AG09309 (cell line): ENCODE measurements around the gene CWF19L1.

Experiments used
- DNase-seq: peaks from one replicate; pipeline ENCODE4 v3.0.0-alpha.2; 2010; ENCODE audit warnings: low read depth
- H3K4me3 ChIP-seq: 2 replicates; pipeline ENCODE4 v1.5.1; 2011; ENCODE audit warnings: mild to moderate bottlenecking, low read depth, low read length, moderate library complexity; ENCODE audit not compliant: control insufficient read depth
- CTCF ChIP-seq: IDR thresholded peaks from 2 replicates; pipeline ENCODE4 v1.5.1; 2011; ENCODE audit warnings: mild to moderate bottlenecking, low read depth, low read length, inconsistent platforms; ENCODE audit not compliant: insufficient read depth, control insufficient read depth; ENCODE audit errors: missing control alignments

CWF19L1 gene

GRCh38 chr10:100223879-100224278 is 43.6 kb downstream of the CWF19L1 start:
- no peak for TF ChIP-seq CTCF
- DNase-seq = no peak
- H3K4me3 ChIP-seq = no peak overlapping the region

GRCh38 chr10:100222529-100222928 is 44.9 kb downstream of the CWF19L1 start:
- no peak for TF ChIP-seq CTCF
- no peak overlapping the region for H3K4me3 ChIP-seq
- DNase-seq = no peak

- no peak for DNase-seq
- no peak for TF ChIP-seq CTCF
Measured at GRCh38 chr10:100216006-100216405, 51.4 kb downstream of the CWF19L1 start.

GRCh38 chr10:100209303-100209702 is 58.1 kb downstream of the CWF19L1 start:
- DNase-seq = no peak

More at GRCh38 chr10:100216006-100216405, 51.4 kb downstream of the CWF19L1 start:
- no peak overlapping the region for H3K4me3 ChIP-seq

GRCh38 chr10:100208276-100208675 is 59.2 kb downstream of the CWF19L1 start:
- DNase-seq = no peak
- TF ChIP-seq CTCF = no peak
- H3K4me3 ChIP-seq = no peak overlapping the region

More at GRCh38 chr10:100209303-100209702, 58.1 kb downstream of the CWF19L1 start:
- no peak overlapping the region for H3K4me3 ChIP-seq
- TF ChIP-seq CTCF = no peak

- TF ChIP-seq CTCF = no peak
- no peak overlapping the region for H3K4me3 ChIP-seq
- no peak for DNase-seq
Measured at GRCh38 chr10:100204370-100204769, 63.1 kb downstream of the CWF19L1 start.

GRCh38 chr10:100201549-100201948 is 65.9 kb downstream of the CWF19L1 start:
- DNase-seq = no peak
- H3K4me3 ChIP-seq = no peak overlapping the region
- no peak for TF ChIP-seq CTCF
